Breast epithelium (tissue), 3 donors: ENCODE results near the gene OR2T4.

Source experiments
- POLR2AphosphoS5 ChIP-seq, 3 donors: sonication (generic); formaldehyde crosslinking; IDR thresholded peaks; one replicate each; pipeline ENCODE4 v1.6.1; 2017; ENCODE audit warnings: antibody characterized with exemption in 3 of 3
- TF ChIP-seq, protein P1 (sequence below), 3 donors: fragments of 450-650 bp; IDR thresholded peaks; one replicate each; pipeline ENCODE4 v1.5.1; 2016 to 2017; ENCODE audit warnings: antibody characterized with exemption in 3 of 3, mild to moderate bottlenecking in 3 of 3, moderate library complexity in 3 of 3

DNA sequence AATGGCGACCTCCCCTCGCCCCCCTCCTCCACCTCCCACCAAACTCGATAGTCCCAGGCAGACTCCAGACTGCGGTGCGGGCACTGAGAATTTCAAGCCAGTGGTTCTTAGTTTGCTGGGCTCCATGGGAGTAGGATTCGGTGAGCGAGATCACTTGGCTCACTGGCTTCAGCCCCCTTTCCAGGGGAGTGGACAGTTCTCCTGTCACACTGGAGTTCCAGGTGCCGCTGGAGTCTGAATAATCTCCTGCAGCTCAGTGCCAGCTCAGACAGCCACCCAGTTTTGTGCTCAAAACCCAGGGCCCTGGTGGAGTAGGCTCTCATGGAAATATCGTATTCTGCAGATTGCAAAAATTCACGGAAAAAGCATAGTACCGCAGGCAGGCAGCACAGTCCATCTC, 44.7 kb upstream of the OR2T4 start:
- no peak for TF ChIP-seq POLR2AphosphoS5 (IDR thresholded peaks at IDR 0.05)
- TF ChIP-seq, protein P1, sequence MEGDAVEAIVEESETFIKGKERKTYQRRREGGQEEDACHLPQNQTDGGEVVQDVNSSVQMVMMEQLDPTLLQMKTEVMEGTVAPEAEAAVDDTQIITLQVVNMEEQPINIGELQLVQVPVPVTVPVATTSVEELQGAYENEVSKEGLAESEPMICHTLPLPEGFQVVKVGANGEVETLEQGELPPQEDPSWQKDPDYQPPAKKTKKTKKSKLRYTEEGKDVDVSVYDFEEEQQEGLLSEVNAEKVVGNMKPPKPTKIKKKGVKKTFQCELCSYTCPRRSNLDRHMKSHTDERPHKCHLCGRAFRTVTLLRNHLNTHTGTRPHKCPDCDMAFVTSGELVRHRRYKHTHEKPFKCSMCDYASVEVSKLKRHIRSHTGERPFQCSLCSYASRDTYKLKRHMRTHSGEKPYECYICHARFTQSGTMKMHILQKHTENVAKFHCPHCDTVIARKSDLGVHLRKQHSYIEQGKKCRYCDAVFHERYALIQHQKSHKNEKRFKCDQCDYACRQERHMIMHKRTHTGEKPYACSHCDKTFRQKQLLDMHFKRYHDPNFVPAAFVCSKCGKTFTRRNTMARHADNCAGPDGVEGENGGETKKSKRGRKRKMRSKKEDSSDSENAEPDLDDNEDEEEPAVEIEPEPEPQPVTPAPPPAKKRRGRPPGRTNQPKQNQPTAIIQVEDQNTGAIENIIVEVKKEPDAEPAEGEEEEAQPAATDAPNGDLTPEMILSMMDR (IDR thresholded peaks at IDR 0.05): no peak
